ENCODE data around the gene ZNF534.
"Not testable (repeated sequence)": the region's sequence is repeated elsewhere in the genome, so short reads cannot be mapped to it uniquely, and the experiment has no call there.

Gene ZNF534

GRCh38 chr19:52428937-52429336, at the start of gene ZNF534:
ZNF534 (plus strand) TSS chr19:52429148; CDS start chr19:52431475, 2,327 bp downstream.
- no peak for DNase-seq

DNA sequence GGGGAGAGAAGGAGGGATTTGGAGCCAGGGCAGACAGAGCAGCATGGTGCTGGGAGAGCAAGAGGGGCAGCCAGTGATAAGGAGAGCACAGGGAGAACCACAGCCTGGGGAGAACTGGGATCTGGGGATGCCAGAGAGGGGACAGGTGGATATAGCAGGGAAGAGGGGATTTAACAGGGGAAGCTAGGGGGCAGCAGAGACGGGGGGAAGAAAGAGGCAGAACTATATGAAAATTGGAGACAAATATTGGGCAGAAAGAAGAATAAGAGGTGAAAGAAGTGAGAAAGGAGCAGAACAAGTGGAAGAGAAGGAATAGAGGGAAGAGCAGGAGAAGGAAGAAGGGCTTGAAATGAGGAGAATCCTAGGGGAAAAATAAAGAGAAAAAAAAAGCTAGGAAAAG, 37.8 kb upstream of the ZNF534 start:
- DNase-seq: no peak

GRCh38 chr19:52397310-52398080, 31.5 kb upstream of the ZNF534 start, which contains the start of gene ZNF528:
ZNF528 (plus strand) TSS chr19:52397849; CDS start chr19:52402014, 4,165 bp downstream.
- peak; percentile 90 for DNase-seq

DNA sequence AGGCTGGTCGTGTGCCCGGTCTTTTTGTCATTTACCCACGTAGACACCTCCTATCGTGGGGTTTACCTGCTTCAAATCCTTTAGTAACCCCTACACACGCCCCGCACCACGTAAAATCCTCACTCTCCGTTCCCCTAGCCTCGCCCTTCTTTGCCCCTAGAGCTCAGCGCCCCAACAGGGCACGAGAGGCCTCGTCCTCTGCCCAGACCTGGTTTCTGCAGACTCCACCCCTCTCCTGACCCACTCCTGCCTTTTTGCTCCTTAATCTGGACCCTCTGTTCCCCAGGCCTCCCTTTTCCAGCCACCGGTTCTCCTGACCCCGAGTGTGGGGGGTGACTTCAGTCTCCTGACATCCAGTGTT, 30.9 kb upstream of the ZNF534 start:
- no peak for DNase-seq

- no peak for DNase-seq
Observed at GRCh38 chr19:52410276-52410675, 18.7 kb upstream of the ZNF534 start.

DNA sequence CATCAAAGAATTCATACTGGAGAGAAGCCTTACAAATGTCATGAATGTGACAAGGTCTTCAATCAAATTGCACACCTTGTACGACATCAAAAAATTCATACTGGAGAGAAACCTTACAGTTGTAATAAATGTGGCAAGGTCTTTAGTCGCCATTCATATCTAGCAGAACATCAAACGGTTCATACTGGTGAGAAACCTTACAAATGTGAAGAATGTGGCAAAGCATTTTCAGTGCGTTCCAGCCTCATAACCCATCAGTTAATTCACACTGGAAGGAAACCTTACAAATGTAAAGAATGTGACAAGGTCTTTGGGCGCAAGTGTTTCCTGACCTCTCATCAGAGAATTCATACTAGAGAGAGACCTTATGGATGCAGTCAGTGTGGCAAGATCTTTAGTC, 13.2 kb upstream of the ZNF534 start:
- DNase-seq: no peak

DNA sequence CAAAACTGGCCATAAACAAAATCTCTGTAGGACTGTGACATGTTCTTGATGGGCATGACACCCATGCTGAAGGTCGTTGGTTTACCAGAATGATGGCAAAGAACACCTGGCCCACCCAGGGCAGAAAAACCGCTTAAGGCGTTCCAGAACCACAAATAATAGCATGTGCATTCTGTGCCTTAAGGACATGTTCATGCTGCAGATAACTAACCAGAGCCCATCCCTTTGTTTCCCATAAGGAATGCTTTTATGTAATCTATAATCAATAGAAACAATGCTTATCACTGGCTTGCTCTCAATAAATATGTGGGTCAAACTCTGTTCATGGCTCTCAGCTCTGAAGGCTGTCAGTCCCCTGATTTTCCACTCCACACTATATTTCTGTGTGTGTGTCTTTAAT, 13.2 kb downstream of the ZNF534 start:
- DNase-seq: no peak

GRCh38 chr19:52444506-52444905, 15.6 kb downstream of the ZNF534 start:
- no peak for DNase-seq

DNA sequence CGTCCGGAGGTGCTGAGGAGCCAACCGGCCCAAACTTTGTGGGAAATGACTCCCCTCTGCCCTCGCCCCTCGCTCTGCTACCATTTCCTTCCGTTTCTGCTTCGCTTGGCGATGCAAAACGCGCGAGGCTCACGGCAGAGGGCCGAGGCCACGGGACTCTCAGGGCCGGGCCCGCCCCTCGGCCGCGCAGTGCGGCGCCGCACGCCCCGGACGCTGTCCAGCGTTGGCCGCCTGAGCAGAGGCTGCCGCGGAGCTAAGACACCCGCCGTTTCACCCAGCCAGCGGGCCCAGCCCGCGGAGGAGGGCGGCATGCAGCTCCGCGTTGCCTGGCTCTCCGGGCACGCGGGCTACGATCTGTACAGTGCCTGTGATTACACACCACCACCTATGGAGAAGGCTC, 22.3 kb downstream of the ZNF534 start:
- DNase-seq: no peak

DNA sequence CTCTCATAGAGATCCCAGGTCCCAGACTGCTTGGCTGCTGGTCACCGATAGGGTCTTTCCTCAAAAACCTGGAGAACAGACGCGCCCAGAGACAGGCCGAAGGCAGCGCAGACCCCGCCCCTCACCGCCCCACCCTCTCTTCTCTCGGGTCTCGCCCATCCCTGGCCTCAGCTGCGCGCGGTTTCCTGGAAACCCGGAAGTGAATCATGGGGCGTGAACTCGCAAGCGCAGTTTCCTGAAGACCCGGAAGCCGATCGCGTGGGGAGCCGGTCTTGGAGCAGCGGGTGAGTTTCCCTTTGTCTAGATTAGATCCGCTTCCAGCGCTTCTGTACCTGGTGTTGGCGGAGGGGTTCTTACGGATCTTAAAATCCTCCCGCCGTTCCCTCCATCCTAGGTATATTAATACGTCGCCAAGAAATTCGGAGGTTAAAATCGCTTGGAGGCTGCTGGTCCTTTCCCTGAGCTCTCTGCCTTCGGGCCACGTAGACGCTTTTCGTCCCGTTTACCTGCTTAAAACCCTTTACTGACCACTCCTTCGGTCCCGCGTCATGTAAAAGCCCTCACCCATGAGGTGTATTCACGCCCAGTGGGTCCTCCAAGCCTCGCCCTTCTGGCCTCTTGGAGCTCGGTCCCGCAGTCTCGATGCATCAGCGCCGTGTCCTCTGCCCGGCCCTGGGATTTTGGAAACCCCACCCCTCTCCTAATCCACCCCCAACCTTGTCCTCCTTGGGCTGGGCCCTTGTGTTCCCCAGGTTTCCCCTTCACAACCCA, 24.6 kb downstream of the ZNF534 start, which contains the start of gene ZNF578:
Gene ZNF578 (plus strand): TSS at position 230 of the 771 bp plus-strand sequence. CDS start 48,293 bp downstream, outside the sequence.
- DNase-seq: peak; percentile 52

DNA sequence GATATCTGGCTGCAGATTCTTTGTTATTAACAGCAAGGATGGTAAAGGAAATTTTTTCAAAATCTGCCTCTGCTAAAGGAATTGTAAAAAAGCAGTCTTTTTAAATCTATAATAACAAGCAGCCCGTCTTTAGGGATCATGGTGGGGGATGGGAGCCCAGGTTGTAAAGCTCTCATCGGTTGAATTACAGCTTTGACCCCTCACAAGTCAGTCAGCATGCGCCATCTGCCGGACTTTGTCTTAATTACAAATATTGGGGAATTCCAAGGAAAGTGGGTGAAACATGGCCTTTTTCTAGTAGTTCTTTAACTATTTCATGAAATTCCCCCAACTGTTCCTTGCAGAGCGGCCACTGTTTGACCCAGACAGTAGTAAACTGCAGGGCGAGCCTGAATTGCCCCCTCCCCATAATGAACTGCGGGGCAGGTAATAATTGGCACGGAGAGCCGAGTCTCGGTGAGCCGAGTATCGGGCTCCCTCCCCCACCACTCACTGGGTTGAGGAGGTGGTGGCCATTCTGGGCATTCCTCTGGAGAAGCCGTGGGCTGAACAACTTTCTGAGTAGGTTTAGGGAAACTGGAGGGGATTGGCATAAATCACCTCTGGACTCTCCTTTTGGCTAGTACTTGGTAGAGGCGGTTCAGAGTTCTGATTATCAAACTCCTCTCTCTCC, 36.0 kb downstream of the ZNF534 start:
- DNase-seq: no peak

- DNase-seq: no peak
Observed at GRCh38 chr19:52473655-52474350, 44.9 kb downstream of the ZNF534 start.

- no peak for DNase-seq
Observed at GRCh38 chr19:52474351-52475127, 45.6 kb downstream of the ZNF534 start.

DNA sequence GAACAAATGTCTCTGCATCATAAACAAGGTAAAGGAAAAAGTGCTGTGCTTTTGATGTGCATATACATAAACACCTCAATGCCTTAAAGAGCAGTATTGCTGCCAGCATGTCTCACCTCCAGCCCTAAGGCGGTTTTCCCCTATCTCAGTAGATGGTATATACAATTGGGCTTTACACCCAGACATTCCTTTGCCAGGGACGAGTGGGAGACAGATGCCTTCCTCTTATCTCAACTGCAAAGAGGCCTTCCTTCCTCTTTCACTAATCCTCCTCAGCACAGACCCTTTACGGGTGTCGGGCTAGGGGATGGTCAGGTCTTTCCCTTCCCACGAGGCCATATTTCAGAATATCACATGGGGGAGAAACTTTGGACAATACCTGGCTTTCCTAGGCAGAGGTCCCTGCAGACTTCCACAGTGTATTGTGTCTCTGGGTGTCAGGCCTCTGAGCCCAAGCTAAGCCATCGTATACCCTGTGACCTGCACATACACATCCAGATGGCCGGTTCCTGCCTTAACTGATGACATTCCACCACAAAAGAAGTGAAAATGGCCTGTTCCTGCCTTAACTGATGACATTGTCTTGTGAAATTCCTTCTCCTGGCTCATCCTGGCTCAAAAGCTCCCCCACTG, 55.3 kb downstream of the ZNF534 start:
- not testable (repeated sequence) for DNase-seq

DNA sequence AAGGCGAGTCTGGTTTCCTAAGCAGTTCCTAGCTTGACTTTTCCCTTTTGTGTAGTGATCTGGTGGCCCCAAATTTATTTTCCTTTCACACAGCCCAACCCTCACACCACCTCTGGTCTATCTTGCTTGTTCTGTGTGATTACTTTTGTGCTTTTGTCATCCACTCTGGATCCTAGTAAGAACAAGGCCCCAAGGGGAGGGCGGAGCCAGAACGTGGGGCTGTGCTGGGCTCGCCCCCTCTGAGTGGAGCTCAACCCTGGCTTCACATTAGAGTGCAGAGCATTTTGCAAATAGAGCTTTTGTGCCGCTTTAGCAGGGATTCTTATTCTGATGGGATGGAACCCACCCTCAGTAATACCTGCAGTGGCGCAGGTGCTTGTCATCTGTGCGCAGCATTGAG, 56.1 kb downstream of the ZNF534 start:
- DNase-seq: not testable (repeated sequence)

- not testable (repeated sequence) for DNase-seq
Observed at GRCh38 chr19:52485561-52486240, 56.8 kb downstream of the ZNF534 start.

DNA sequence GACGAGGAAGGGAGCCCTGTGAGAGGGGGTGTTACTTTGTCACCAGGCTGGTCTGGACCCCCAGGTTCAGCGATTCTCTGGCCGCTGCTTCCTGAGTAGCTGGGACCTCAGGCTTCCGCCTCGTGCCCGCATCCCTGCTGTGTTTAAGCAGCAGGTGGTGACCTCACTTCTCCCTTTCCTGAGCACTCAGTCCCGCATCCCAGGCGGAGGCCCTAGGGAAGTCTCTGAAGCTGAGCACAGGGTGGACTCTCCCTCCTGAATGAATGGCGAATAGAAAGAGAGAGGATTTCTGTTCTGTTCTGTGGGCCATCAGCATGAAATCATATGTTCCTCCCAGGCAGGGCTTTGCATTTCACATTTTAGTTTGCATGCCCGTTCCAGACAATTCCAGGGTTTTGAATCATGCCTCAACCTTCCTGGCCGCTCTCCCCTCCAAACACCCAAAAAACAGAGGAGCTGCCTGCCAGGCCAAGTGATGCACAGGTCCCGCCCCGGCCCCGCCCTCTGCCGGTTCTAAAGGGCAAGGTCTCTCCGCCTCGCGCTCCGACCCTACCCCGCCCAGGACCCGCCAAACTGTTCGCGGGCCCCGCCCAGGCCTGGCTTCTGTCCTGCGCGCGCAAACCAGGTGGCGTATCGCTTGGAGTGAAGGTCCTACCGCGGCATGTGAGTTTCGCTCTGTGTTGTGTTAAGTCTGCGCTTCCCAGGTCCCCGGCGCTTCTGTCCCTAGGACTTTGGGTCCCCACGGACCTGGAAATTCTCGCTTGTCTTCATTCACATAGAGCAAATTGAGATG, 63.4 kb downstream of the ZNF534 start:
- no peak for DNase-seq

DNA sequence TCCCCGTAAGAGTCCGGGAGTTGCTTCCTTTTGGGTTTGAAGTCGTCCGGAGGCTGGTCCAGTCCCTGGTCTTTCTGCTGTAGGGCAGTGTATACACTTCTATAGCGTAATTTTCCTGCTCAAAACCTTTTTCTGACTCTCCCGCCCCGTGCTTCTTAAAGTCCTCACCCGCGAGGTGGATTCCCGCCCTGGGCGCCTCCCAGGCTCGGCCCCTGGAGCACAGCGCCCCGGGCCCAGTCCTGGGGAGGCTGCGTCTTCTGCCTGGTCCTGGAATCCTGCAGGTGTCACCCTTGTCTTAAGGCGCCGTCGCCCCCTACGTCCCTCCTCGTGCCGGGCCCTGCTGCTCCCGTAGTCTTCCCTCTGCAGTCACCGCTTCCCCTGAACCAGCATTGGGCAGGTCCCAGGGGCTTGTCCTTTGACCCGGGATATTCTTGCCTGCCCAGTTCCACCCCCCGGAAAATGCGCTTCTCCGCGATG, 64.1 kb downstream of the ZNF534 start:
- no peak for DNase-seq

- DNase-seq: no peak
Observed at GRCh38 chr19:52494518-52494917, 65.6 kb downstream of the ZNF534 start.

DNA sequence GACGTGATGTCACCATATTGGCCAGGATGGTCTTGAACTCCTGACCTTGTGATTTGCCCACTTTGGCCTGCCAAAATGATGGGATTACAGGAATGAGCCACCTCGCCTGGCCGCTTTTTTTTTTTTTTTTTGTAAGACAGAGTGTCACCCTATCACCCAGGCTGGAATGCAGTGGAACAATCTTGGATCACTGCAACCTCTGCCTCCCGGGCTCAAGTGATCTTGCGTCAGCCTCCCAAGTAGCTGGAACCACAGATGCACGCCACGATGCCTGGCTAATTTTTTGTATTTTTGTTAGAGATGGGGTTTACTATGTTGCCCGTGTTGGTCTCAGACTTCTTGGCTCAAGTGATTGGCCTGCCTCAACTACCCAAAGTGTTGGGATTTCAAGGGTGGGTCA, 69.6 kb downstream of the ZNF534 start:
- no peak for DNase-seq

Data from stimulated activated naive CD4-positive, alpha-beta T cell treated with Interleukin-2 at 50 U/mL for 16 hours (primary cell).